ENCODE results near the gene SH3PXD2A. TPM values are rescaled to one million over a fixed set of nuclear protein-coding genes. Genes with fewer than 3 reads are reported as not detected.

The SH3PXD2A gene
- total and polyA plus RNA-seq, 2 of the 4 experiments (the other 2 are of a cell fraction) = 6.3 to 23.0 TPM

DNA sequence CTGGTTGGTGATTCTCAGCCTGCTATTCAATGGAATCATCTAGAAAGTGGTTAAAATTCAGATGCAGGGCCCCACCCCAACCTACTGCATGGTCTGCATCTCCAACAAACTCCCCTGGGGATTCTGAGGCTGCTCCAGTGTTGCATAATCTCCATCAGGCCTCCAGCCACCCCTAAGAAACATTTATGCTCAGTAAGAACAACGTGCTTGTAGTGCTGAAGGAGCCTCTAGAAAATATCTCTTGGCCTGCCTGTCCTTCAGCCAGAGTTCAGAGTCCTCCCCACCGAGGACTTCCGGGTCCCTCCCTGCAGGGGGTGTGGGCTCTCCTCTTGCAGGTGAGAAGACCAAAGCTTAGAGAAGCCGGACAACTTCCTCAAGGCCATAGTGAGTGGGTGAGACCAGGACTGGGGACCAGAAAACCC lies 159.8 kb downstream of the SH3PXD2A start:
- H3K27me3 ChIP-seq (ENCODE audit: control insufficient read depth, insufficient read depth, low read length) = no peaks in the 10 kb centered on the region; the same call in 1 of the 2 replicates
- H4K91ac ChIP-seq (ENCODE audit: insufficient read depth, low read depth, low read length) = peak overlapping the region; percentile 67
- no peak for TF ChIP-seq POLR2A (IDR thresholded peaks at IDR 0.05; ENCODE audit: low read depth, low read length)
- peak; percentile 56 for TF ChIP-seq CEBPB (IDR thresholded peaks at IDR 0.05; ENCODE audit: low read depth, low read length)
- H4K20me1 ChIP-seq (ENCODE audit: insufficient read depth, low read length) = no peaks in the 10 kb centered on the region
- peak overlapping the region; percentile 80 for H2AK9ac ChIP-seq (replicated peaks; ENCODE audit: low read depth, low read length, poor library complexity)
- peak overlapping the region; percentile 12; the same call in 1 of the 2 replicates for H2AK5ac ChIP-seq (ENCODE audit: low read depth, low read length)
- no peak overlapping the region for H3K23ac ChIP-seq (ENCODE audit: low read depth, low read length)
- peaks cover 23% of the 10 kb centered on the region for H3K4me1 ChIP-seq (ENCODE audit: control insufficient read depth, insufficient read depth, low read length)
- H3K4me2 ChIP-seq (ENCODE audit: low read depth, low read length) = no peak overlapping the region
- no peak overlapping the region for H2BK15ac ChIP-seq (ENCODE audit: low read depth, low read length)
- peaks cover 16% of the 10 kb centered on the region for H3K9me1 ChIP-seq (ENCODE audit: insufficient read depth, low read length)
- H2AFZ ChIP-seq (replicated peaks; ENCODE audit: low read length, poor library complexity) = no peak overlapping the region
- ChIA-PET POLR2A (ENCODE audit: unreplicated experiment) (no interaction called here), CTCF (interaction anchor here (0.5 to 2.5 kb wide), 4 partner anchors 9 to 213 kb away, joined by 4 to 11 read pairs (median 5); no protein-coding TSS in a partner anchor)
- no TSS peak for BruUV-seq (replicated peaks)
- in situ Hi-C loops (cut with MboI; ENCODE audit: low sequenced_read_pairs) (no loop called here), dilution Hi-C loops (cut with HindIII; ENCODE audit: low sequenced_read_pairs, unreplicated experiment) (no loop called here), intact Hi-C loops (cut with micrococcal nuclease) (no loop called here)
- H4K8ac ChIP-seq (ENCODE audit: low read depth in 2 of 2, low read length in 2 of 2) = peak overlapping the region in 1 of 2 experiments; percentile 11; a peak in 1 of 4 replicates
- peak overlapping the region; percentile 71 for H2BK120ac ChIP-seq (ENCODE audit: low read depth, low read length)
- no peak overlapping the region for H3K56ac ChIP-seq (ENCODE audit: extremely low read depth, insufficient read depth, low read length)
- no peak overlapping the region for H3K18ac ChIP-seq (ENCODE audit: low read depth, low read length)
- H4K5ac ChIP-seq (ENCODE audit: low read depth, low read length) = no peak overlapping the region
- peak overlapping the region; percentile 94 for H3K4ac ChIP-seq (ENCODE audit: low read depth, low read length)
- WGBS, 2 experiments (ENCODE audit: extremely low coverage in 2 of 2, insufficient read length in 1 of 2) = 40% methylated on average over 1 of the region's 4 CpGs; no CpG with 5 or more reads in 1 of the 2 experiments
- no peaks in the 10 kb centered on the region for H3K36me3 ChIP-seq (ENCODE audit: control insufficient read depth, insufficient read depth, low read length)
- H3K9me3 ChIP-seq (ENCODE audit: control insufficient read depth, insufficient read depth, low read length) = no peaks in the 10 kb centered on the region
- H3K14ac ChIP-seq (replicated peaks; ENCODE audit: low read depth, low read length) = 0 out of 2 replicates have a peak overlapping the region, but pooled peaks have one; percentile 79
- no peak for ATAC-seq (ENCODE audit: low read depth)
- H2BK5ac ChIP-seq (ENCODE audit: low read depth, low read length, poor library complexity, severe bottlenecking) = no peak overlapping the region
- no peak overlapping the region for H3K27ac ChIP-seq (ENCODE audit: insufficient read depth, low read length)
- no peak overlapping the region for H3K9ac ChIP-seq (ENCODE audit: low read depth, low read length)
- peaks cover 7 to 20% of the 10 kb centered on the region in 2 experiments; a peak in 2 of 4 replicates for H3K79me1 ChIP-seq (ENCODE audit: low read depth in 1 of 2, low read length in 2 of 2)
- H2BK20ac ChIP-seq (ENCODE audit: low read depth, low read length) = peak overlapping the region; percentile 32; the same call in 1 of the 2 replicates
- no peak overlapping the region for H3K4me3 ChIP-seq (ENCODE audit: insufficient read depth, low read depth, low read length)
- DNase-seq = no peak
